ENCODE data around the gene HSPB7. TPM values are rescaled to one million over a fixed set of nuclear protein-coding genes. Genes with fewer than 3 reads are reported as not detected.

The HSPB7 gene
- total and polyA plus RNA-seq, 2 donors (not counting 1 experiment from before 2014, with no cell fraction given): 4.5 to 10.1 TPM

DNA sequence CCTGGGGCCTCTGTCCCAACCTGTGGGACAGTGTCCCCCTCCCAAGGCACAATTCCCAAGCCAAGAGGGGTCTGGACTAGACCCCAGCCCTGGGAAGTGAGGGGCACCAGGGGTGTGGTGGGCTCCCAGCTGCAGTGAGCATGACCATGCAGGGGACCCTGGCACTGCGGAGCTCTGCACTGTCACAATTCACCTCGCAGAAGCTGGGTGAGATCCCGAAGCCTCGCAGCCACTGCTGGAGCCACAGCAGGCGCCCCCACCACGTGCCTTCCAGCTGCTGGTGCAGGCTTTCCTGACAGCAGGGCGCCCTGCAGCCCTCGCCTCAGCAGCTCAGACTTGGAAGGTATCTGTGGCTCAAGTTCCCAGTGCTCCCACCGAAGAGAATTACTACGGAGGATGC is 23.8 kb downstream of the HSPB7 start:
- Histone ChIP-seq H2AFZ (ENCODE audit: low read length) (no peak overlapping the region), H3K4me2 (ENCODE audit: extremely low read depth, insufficient read depth, low read length) (no peak overlapping the region), H3K27ac (ENCODE audit: insufficient read depth, low read length) (no peak overlapping the region), H3K9ac (ENCODE audit: insufficient read depth, low read length) (no peak overlapping the region), H3K4me3 (replicated peaks in 1 of 4; ENCODE audit: control extremely low read depth in 1 of 4, insufficient read depth in 1 of 4, low read depth in 3 of 4, low read length in 4 of 4) (no peak overlapping the region), H3K36me3 (ENCODE audit: control insufficient read depth, insufficient read depth, low read length) (no peaks in the 10 kb centered on the region), H3K4me1 (ENCODE audit: control insufficient read depth, extremely low read depth, insufficient read depth, low read length) (no peaks in the 10 kb centered on the region), H3K79me2 (ENCODE audit: control insufficient read depth, insufficient read depth, low read length) (no peaks in the 10 kb centered on the region), H4K20me1 (ENCODE audit: control insufficient read depth, extremely low read depth, insufficient read depth, low read length) (no peaks in the 10 kb centered on the region), H3K9me3 (ENCODE audit: control insufficient read depth, insufficient read depth, low read depth, low read length) (no peaks in the 10 kb centered on the region), H3K27me3 (ENCODE audit: control insufficient read depth, insufficient read depth, low read length) (peaks cover 3% of the 10 kb centered on the region)
- DNase-seq (ENCODE audit: low read depth in 2 of 2): no peak
- no peak for TF ChIP-seq EZH2 (IDR thresholded peaks at IDR 0.05; ENCODE audit: low read length, missing control alignments)
- TF ChIP-seq, protein P1, sequence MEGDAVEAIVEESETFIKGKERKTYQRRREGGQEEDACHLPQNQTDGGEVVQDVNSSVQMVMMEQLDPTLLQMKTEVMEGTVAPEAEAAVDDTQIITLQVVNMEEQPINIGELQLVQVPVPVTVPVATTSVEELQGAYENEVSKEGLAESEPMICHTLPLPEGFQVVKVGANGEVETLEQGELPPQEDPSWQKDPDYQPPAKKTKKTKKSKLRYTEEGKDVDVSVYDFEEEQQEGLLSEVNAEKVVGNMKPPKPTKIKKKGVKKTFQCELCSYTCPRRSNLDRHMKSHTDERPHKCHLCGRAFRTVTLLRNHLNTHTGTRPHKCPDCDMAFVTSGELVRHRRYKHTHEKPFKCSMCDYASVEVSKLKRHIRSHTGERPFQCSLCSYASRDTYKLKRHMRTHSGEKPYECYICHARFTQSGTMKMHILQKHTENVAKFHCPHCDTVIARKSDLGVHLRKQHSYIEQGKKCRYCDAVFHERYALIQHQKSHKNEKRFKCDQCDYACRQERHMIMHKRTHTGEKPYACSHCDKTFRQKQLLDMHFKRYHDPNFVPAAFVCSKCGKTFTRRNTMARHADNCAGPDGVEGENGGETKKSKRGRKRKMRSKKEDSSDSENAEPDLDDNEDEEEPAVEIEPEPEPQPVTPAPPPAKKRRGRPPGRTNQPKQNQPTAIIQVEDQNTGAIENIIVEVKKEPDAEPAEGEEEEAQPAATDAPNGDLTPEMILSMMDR (conservative IDR thresholded peaks at IDR 0.05 in 1 of 2, IDR thresholded peaks at IDR 0.05 in 1 of 2; ENCODE audit: low read depth in 1 of 2, low read length in 2 of 2): no peak

DNA sequence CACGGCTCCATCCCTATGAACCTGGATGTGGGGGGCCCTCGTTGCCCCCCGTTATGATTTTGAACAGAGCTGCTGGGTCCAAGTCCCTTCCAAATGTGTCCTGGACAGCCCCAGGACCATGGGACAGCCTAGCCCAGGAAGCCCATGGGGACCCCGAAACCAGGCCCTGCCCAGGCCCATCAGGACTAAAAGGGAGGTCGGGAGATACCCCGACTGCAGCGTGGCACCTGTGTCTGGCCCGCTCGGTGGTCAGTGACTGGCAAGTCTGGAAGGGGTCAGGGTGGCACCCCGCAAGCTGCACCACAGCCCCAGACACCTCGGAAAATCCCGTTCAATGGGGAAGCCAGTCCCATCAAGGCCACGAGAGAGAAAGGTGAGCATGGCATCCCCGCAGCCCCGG is 24.2 kb downstream of the HSPB7 start:
- H2AFZ ChIP-seq (ENCODE audit: low read length): no peak overlapping the region

DNA sequence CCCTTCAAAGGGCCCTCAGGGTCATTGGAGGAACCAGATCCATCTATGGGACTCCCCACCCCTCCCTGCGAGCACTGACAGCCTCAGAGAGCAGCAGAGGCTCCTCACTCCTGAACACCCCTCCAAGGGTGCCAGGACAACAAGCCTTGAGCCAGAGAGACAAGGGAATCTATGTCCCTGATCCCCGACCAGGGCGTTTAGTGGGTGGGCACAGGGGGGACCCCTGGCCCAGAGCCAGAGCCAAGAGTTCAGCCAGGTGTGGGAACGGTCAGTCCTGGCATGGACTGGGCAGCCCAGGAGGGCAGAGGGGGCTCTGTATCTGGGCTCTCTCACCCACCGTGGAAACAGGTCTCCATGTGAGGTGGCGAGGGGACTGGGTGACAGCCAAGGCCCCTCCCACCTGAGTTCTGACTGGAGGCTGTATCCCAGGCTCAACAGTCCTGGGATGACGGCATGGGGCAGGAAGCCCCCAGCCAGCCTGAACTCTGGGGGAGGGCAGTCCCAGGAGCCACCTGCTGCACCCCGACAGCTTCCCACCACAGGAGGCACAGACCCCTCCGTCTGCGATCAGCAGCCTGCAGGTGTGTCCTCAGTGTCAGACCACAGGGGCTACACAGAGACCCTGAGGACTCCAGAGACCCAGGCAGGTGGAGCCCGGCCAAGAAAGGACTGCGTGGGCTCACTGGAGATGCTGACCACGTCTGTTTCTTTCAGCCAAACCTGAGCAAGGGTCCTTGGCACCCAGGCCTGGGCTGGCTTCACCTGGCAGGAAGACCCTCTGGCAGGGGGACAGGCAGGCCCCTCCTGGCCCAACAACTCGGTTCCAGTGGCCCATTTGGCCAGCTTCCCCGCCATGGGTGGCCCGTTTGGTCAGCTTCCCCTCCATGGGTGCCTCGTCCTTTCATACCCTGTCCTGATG is 25.0 kb downstream of the HSPB7 start:
- Histone ChIP-seq H4K20me1 (ENCODE audit: control insufficient read depth, extremely low read depth, insufficient read depth, low read length) (no peaks in the 10 kb centered on the region), H3K9me3 (ENCODE audit: control insufficient read depth, insufficient read depth, low read depth, low read length) (no peaks in the 10 kb centered on the region)

More for the DNA sequence above, 24.2 kb downstream of the HSPB7 start:
- Histone ChIP-seq H3K4me2 (ENCODE audit: extremely low read depth, insufficient read depth, low read length) (no peak overlapping the region), H4K20me1 (ENCODE audit: control insufficient read depth, extremely low read depth, insufficient read depth, low read length) (no peaks in the 10 kb centered on the region), H3K4me1 (ENCODE audit: control insufficient read depth, extremely low read depth, insufficient read depth, low read length) (no peaks in the 10 kb centered on the region), H3K9me3 (ENCODE audit: control insufficient read depth, insufficient read depth, low read depth, low read length) (no peaks in the 10 kb centered on the region), H3K27me3 (ENCODE audit: control insufficient read depth, insufficient read depth, low read length) (peaks cover 3% of the 10 kb centered on the region), H3K36me3 (ENCODE audit: control insufficient read depth, insufficient read depth, low read length) (no peaks in the 10 kb centered on the region), H3K4me3 (replicated peaks in 1 of 4; ENCODE audit: control extremely low read depth in 1 of 4, insufficient read depth in 1 of 4, low read depth in 3 of 4, low read length in 4 of 4) (no peak overlapping the region), H3K9ac (ENCODE audit: insufficient read depth, low read length) (no peak overlapping the region), H3K79me2 (ENCODE audit: control insufficient read depth, insufficient read depth, low read length) (no peaks in the 10 kb centered on the region), H3K27ac (ENCODE audit: insufficient read depth, low read length) (no peak overlapping the region)
- TF ChIP-seq EZH2 (IDR thresholded peaks at IDR 0.05; ENCODE audit: low read length, missing control alignments): no peak
- TF ChIP-seq, protein P1 (conservative IDR thresholded peaks at IDR 0.05 in 1 of 2, IDR thresholded peaks at IDR 0.05 in 1 of 2; ENCODE audit: low read depth in 1 of 2, low read length in 2 of 2): no peak
- no peak for DNase-seq (ENCODE audit: low read depth in 2 of 2)

More for the DNA sequence above, 25.0 kb downstream of the HSPB7 start:
- DNase-seq (ENCODE audit: low read depth in 2 of 2): no peak
- Histone ChIP-seq H3K4me3 (replicated peaks in 1 of 4; ENCODE audit: control extremely low read depth in 1 of 4, insufficient read depth in 1 of 4, low read depth in 3 of 4, low read length in 4 of 4) (no peak overlapping the region), H3K79me2 (ENCODE audit: control insufficient read depth, insufficient read depth, low read length) (no peaks in the 10 kb centered on the region), H3K27me3 (ENCODE audit: control insufficient read depth, insufficient read depth, low read length) (peaks cover 2% of the 10 kb centered on the region), H3K4me2 (ENCODE audit: extremely low read depth, insufficient read depth, low read length) (no peak overlapping the region), H3K4me1 (ENCODE audit: control insufficient read depth, extremely low read depth, insufficient read depth, low read length) (no peaks in the 10 kb centered on the region), H3K9ac (ENCODE audit: insufficient read depth, low read length) (no peak overlapping the region), H3K36me3 (ENCODE audit: control insufficient read depth, insufficient read depth, low read length) (no peaks in the 10 kb centered on the region), H2AFZ (ENCODE audit: low read length) (no peak overlapping the region), H3K27ac (ENCODE audit: insufficient read depth, low read length) (no peak overlapping the region)
- TF ChIP-seq, protein P1 (conservative IDR thresholded peaks at IDR 0.05 in 1 of 2, IDR thresholded peaks at IDR 0.05 in 1 of 2; ENCODE audit: low read depth in 1 of 2, low read length in 2 of 2): no peak
- TF ChIP-seq EZH2 (IDR thresholded peaks at IDR 0.05; ENCODE audit: low read length, missing control alignments): no peak

Measured in fibroblast of lung (primary cell).